HG03139 (cell line): Measurements from ENCODE around the gene NRDC.

ENCODE experiments used
- ATAC-seq: cut with Tn5 transposase; IDR thresholded peaks from one replicate; pipeline ENCODE4 v1.9.1; 2021; ENCODE audit not compliant: unreplicated experiment

NRDC gene, protein sequence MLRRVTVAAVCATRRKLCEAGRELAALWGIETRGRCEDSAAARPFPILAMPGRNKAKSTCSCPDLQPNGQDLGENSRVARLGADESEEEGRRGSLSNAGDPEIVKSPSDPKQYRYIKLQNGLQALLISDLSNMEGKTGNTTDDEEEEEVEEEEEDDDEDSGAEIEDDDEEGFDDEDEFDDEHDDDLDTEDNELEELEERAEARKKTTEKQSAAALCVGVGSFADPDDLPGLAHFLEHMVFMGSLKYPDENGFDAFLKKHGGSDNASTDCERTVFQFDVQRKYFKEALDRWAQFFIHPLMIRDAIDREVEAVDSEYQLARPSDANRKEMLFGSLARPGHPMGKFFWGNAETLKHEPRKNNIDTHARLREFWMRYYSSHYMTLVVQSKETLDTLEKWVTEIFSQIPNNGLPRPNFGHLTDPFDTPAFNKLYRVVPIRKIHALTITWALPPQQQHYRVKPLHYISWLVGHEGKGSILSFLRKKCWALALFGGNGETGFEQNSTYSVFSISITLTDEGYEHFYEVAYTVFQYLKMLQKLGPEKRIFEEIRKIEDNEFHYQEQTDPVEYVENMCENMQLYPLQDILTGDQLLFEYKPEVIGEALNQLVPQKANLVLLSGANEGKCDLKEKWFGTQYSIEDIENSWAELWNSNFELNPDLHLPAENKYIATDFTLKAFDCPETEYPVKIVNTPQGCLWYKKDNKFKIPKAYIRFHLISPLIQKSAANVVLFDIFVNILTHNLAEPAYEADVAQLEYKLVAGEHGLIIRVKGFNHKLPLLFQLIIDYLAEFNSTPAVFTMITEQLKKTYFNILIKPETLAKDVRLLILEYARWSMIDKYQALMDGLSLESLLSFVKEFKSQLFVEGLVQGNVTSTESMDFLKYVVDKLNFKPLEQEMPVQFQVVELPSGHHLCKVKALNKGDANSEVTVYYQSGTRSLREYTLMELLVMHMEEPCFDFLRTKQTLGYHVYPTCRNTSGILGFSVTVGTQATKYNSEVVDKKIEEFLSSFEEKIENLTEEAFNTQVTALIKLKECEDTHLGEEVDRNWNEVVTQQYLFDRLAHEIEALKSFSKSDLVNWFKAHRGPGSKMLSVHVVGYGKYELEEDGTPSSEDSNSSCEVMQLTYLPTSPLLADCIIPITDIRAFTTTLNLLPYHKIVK

DNA sequence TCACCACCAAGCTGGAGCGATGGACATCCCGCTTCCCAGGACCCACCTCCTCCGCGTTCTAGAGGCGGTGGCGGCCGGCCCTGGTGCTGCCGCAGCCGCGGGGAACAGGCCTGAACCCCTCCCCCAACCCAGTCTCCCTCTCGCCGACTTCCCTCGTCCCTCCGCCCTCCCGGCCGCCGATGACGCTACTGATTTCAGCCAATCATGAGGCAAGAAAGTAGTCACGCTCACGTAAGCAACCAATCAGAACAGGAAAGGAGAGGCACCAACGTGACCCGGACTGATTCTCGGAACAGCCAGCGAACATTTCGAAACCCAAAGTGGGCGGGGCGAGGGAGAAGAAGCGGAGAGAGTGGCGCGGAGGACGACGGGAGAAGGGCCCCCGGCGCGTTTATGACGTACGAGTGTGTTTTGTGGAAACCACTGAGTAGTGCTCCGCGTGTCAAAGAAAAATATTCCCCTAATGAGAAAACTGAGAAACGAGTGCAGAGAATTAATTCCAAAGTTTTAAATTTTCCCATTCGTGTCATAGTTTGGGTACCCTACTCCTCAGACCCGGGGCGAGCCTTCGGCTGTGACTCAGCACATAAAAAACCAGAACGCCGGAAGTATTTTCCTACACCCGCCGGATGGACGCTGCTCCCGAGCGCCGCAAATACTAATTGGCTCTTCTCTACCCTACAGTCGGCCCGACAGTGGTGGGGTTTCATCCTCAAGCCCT, at the start of gene NRDC:
Gene NRDC, minus strand, starts transcription at position 112 of the 721 bp plus-strand sequence. CDS start 112 bp downstream, outside the sequence.
- ATAC-seq: peak; percentile 93

DNA sequence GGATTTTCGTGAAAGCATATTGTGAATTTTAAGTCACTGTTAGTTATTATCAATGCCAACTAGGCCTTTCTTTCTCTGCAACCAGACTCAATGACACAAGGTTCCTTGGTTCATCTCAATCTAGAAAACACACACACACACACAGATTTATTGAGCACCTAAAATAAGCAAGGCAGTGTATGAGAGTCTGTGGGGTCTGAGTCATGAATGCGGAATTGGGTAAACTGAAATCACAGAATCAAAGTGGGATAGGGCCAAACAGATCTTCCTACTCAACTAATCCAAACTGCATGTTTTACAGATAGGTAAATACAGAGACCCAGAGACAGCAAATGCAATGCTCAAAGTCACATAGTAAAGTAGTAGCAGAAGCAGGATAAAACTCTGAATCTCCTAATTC, 48.5 kb upstream of the NRDC start:
- no peak for ATAC-seq

DNA sequence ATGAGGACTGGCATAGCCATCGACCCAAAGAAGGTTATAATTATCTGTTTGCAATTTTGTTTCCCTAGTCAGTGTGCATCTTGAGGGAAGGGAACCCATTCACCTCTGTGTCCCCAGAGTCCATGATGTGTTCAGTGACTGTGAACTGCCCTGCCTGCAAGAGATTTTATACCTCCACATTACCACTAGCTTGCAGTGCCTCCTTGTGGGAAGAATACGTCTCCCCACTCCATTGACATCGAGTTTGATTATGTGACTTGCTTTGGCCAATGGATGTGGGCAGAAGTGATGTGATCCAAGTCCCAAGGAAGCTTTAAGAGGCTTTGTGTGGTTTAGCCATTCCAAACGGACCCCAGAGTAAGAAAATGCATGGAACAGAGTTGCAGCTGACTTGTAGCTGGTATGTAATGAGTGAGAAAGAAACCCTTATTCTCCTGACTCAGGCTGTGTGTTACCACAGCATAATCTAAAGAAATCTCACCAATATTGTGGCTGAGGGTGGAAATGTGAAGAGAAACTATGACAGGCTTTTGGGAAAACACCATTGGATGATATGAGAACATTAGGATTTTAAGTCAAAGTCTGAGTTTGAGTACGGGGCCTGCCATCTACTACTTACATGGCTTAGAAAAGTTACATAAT, 47.8 kb upstream of the NRDC start:
- no peak for ATAC-seq

DNA sequence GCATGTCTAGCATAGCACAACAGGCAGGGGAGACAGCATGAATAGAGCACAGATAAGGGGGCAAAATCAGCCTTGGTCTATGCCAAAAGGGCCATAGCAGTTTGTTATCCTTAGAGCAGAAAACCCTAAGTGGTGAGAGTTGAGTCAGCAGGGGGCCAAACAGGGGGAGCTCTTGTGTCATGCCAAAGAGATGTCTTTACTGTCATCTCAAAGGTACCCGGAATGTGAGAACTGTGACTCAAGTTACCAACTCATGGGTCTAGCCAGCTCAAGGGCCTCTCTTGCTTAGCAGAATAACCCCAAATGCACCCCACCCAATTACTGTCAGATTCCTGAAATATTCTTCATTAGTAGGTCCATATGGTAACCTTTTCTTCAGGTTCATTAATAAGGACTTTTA, 45.9 kb upstream of the NRDC start:
- ATAC-seq: no peak

DNA sequence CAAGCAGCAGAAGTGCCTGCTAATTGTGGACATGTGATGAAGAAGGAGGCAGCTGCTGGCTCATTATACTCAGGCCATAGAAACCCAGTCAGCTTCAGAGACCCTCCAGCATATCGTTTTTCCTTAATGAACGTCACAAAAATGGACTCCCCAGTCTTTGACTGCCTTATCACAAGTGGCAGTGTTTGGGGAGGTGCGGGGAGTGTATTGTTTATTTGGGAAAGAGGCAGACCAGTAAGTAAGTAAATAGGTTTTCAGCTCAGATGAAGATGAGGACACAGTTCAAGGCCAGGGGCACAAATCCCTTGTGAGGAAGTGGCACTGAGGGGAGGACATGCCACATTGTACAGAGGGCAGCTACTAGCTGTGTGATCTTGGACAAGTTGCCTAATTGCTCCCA, 43.5 kb upstream of the NRDC start:
- ATAC-seq: no peak

DNA sequence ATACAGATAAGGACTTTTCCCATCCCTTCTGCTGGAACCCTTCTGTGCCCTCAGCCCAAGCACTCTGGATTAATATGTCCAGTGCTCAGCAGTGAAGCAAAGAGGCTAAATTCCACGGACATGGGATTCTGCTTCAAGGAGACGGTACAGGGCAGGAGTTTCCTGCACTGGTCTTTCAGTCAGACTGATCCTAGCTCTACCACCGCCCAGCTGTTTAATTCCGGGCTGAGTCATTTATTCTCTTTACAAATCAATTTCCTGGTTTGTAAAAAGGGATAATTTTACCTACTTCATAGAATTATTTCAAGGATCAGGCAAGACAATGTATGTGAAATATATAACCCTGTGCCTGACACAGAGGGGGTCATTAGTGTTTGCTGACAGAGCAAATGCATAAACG, 41.6 kb upstream of the NRDC start:
- no peak for ATAC-seq

DNA sequence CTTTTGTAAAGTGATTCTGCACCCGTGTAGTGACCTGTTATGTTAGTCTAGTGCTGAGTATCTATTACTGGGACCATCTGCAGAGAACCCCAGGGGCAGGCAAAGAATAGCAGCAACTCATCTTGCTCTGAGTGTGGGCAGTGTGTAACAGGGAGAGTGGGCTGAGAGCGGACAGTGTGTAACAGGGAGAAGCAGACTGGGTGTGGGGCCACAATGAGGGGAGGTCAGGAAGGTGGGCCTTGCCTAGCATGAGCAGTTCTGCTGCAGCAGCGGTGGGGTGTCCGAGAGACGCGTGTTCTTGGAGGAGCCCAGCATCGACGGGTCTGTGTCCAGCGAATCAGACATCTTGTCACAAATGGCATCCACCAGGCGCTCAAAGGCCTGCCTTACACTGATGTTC, 41.2 kb upstream of the NRDC start:
- ATAC-seq: no peak

DNA sequence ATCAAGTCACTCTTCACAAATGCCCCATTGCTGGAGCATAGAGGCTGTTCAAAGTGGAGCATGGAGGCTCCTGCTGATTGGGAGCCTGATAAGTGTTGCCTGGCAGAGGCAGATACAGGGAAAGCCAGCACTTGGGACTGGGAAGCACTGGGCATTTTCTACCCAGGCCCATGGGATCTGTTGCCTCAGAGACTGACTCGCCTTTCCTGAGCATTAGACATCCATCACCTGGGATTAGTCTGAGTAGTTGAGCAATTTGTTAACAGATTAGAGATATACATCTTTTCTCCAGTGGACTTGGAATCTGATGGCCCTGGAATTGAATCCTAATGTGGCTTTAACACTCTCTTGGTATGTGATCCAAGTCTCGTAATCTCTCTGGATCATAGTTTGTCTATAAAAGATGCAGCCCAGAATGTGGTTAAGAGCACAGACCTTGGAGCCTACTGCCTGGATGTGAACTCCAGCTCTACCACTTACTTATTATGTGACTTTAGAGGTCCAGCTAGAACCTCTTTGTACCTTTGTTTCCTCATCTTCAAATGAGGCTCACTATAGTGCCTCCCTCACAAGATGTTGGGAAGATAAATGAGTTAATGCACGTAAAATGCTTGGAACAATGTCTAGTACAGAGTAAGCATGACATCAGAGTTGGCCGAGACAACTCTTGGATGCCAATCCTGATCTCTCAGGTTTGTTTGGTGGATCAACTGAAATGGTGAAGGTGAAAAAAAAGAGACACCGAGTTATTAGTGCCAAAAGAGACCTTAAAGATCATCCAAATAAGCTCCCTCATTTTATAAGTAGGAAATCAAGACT, 38.3 kb upstream of the NRDC start:
- ATAC-seq: no peak

DNA sequence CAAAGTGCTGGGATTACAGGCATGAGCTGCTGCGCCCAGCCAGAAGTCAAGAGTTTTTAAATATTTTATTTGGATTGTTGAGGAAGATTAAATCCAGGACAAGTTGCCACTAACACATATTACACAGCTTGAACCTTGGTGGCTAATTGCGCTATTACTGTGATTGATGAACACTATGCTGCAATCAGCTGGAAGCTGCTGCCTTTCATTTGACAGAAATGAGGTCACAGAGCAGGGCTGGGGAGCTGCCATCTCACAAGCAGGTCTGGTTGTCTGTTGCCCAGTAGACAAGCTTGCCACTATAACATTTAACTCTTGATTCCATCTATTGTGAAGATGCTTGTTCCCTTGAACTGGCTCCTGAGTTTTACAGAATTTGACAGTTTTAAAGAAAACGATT, 37.4 kb upstream of the NRDC start:
- no peak for ATAC-seq

DNA sequence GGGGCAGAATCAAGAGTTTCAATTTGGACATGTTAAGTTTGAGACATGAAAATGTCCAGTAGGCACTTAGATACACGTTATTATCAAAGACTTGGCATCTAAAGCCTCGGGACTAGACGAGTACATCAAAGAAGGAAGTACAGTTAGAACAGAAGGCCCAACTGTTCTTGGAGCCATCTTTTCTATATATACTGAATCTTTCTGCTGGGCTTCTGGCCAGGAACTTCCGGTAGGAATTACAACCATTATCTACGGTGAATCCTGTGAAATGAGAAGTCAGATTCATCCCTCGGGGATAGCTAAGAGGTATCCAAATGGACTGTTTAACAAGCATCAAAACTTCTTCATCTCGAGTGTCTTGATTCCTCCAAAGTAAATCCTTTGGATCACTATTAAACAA, 34.4 kb upstream of the NRDC start:
- no peak for ATAC-seq

DNA sequence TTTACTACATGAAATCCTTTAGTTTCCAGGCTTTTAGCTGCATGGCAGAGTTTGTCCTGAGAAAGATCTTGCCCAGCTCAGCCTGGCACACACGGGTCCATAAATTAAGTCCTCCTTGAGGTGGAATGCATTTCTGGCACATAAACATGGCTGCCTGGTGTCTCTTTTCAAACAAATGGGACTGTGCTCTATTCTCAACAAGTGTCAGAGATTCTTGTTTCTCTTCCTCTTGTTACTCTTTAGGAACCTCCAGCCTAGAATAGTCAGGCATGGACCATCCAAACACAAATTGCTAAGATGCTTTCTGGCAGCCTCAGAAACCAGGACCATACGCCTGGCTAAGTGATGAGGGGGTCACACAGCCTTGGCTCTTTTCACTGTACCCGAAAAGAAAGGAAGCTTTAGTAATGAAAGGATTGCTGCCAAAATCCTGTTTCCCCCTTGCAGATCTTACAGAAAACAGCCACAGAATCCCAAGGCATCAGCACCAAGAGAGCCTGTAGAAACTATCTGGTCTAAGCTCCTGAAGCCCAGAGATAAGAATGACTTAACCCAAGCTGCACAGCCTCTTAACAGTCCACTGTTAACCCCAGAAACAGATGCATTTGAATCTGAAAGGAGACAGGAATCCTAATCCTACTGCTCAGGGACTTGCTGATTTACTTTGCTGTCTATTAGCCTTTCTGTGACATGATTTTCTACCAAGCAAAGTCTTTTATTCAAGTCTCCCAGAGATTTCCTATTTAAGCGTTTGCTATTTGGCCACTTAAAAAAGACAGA, 31.9 kb upstream of the NRDC start:
- ATAC-seq: no peak

DNA sequence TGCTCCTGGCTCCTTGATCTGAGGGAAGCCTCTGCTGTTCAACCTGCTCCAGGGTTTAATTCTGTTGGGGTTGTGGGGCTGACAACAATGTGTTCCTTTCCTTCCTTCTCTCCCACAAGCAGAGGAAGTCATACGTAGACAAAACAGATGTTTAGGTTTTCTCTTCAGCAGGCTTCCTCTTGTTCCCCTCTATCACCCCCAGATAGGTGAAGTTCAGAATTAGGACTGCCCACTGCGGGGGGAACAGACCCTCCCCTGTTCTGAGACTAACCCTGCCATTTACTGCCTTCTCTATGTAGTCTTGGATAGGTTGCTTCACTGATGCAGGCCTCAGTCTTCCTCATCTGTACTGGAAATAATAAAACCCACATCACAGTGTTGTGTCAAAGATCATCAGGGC, 30.0 kb upstream of the NRDC start:
- ATAC-seq: no peak

DNA sequence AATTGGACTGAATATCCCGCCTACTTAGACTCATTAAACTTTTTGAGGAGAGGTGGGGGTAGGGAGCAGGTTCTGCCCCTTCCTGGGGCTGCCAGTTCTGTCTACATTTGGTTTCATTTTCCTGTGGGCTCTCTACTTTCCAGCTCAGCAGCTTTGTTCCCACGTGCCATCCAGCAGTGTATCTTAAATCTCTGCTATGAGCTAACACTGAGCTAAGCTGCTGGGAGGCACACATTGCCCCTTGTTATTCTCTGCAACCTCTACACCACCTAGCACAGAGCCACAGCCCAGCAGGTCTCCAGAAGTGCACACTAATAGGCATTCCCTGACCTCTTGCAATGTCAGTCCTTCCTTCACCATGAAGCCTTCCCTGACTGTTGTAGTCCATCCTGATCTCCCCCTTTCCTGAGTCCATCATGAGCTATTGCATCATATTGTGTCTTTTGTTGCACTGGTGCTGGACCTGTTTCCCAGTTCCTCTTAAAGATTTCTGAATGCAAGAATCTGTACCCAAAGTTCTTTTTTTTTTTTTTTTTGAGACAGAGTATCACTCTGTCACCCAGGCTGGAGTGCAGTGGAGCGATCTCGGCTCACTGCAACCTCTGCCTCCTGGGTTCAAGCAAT, 28.7 kb upstream of the NRDC start:
- no peak for ATAC-seq

DNA sequence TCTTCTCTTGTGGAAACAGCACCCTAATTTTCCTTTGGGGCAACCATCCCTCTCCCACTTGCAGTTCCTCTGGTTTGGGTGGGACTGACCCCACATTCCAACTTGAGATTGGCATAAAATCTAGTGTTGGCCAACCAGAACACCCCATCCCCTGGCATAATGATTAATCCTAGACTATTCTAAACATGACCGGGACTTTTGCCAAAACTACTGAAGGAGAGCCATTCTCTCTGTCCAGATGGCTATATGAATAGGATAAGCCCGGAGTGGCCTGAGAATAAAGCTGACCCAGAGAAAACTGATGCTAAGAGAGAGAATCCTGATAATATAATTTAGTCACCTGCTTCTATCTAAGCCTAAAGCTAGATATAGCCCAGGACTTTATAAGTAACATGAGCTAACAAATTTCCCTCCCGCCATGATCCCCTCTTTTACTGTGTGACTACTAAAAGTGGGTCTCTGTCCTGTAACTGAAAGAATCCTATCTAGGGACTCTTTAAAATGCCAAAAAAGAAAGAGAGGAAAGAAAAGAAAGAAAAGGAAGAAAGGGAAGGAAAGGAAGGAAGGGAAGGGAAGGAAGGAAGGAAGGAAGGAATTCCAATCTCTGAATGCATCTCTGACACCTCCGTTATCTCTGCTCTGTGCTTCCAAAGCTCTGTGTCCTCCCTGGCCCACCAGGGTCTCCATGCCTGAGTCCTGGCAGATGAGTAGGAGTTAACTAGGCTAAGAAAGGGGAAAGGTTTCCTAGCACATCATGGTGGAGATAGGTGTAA, 28.0 kb upstream of the NRDC start:
- ATAC-seq: no peak

DNA sequence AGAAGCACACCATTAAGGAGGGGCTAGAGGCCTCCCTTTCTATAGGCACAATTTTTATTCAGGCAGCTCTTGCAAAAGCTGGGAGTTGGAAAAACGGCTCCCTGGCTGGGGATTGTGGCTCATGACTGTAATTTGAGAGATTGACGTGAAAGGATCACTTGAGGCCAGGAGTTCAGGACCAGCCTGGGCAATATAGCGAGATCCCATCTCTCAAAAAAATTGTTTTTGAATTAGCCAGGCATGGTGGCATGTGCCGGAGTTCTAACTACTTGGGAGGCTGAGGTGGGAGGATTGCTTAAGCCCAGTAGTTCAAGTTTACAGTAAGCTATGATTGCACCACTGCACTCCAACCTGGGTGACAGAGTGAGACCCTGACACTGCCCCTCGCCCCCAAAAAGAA, 23.9 kb upstream of the NRDC start:
- ATAC-seq: no peak

DNA sequence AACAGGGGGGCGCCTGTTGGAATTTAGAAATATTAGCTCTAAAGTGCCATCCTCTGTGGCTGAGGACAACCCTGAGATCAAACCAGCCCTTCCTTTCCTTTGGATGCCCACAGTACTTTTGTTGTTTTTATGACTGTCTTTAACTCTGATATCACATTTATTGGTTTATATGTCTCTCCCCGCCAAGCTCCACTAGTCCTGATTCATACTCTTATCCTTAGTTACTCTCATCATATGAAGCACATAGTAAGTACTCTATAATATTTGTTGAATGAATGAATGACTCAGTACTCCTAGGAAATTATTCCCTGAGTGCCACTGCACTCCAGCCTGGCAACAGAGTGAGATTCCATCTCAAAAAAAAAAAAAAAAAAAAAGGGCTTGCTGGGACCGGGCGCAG, 22.6 kb upstream of the NRDC start:
- no peak for ATAC-seq

DNA sequence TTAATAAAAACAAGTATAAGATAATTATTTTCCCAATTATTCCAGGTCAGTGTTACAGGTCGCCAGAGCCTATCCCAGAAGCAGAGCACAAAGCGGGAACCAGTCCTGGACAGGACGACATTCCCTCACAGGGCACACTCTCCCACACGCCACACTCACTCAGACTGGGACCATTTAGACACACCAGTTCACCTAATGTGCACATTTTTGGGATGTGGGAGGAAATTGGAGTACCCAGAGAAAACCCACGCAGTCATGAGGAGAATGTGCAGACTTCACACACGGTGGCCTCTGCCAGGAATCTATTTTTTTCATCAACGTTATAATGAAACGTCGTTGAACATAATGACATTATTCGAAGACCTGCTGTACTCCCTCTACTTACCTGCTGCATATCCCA, 20.5 kb upstream of the NRDC start:
- ATAC-seq: no peak
